Activated CD8-positive, alpha-beta T cell treated with anti-CD3 and anti-CD28 coated beads for 36 hours (primary cell): Measurements from ENCODE around the gene ODAD2. TPM values are rescaled to one million over a fixed set of nuclear protein-coding genes. Genes with fewer than 3 reads are reported as not detected.

Experiments used
- ATAC-seq: fragments of 200-7000 bp; cut with Tn5 transposase; one replicate; pipeline ENCODE4 v1.10.0; 2021; ENCODE audit warnings: mild to moderate bottlenecking, moderate library complexity
- CTCF ChIA-PET: fragments of 350-600 bp; sonication (Branson Sonifier 250); formaldehyde crosslinking; loops from one replicate; lab custom pipeline; 2021; ENCODE audit warnings: antibody characterized with exemption; lab: Charles Lee
- POLR2A ChIA-PET: fragments of 350-600 bp; sonication (Branson Sonifier 250); formaldehyde crosslinking; loops from one replicate; lab custom pipeline; 2021; ENCODE audit warnings: antibody characterized with exemption; lab: Charles Lee
- DNase-seq: peaks from one replicate; pipeline ENCODE4 v3.0.0-alpha.2; 2020
- H3K27ac Mint-ChIP-seq: one replicate; pipeline ENCODE4 v1.8.0; 2021; ENCODE audit warnings: mild to moderate bottlenecking, mixed read lengths
- H3K27me3 Mint-ChIP-seq: one replicate; pipeline ENCODE4 v1.8.0; 2021; ENCODE audit warnings: mixed read lengths
- H3K36me3 Mint-ChIP-seq: one replicate; pipeline ENCODE4 v1.8.0; 2021; ENCODE audit warnings: low read depth, mixed read lengths
- H3K4me1 Mint-ChIP-seq: one replicate; pipeline ENCODE4 v1.8.0; 2021; ENCODE audit warnings: low read depth, mixed read lengths
- H3K4me3 Mint-ChIP-seq: one replicate; pipeline ENCODE4 v1.8.0; 2021; ENCODE audit warnings: mild to moderate bottlenecking, moderate library complexity, mixed read lengths
- H3K9me3 Mint-ChIP-seq: one replicate; pipeline ENCODE4 v1.8.0; 2021; ENCODE audit warnings: mixed read lengths
- intact Hi-C: fragments of 100-400 bp; cut with micrococcal nuclease; formaldehyde crosslinking; loops from one replicate; pipeline ENCODE4 v1.10.0; 2022
- total RNA-seq, 2 experiments: library from RNA; stranded (reverse); gene quantifications; one replicate each; pipeline ENCODE4 v1.2.3, GENCODE V29; 2021
- TF ChIP-seq, protein P1 (sequence below): fragments of 200-600 bp; IDR thresholded peaks from one replicate; pipeline ENCODE4 v1.8.0; 2022; ENCODE audit warnings: antibody characterized with exemption, mild to moderate bottlenecking

The ODAD2 gene
- total RNA-seq, 2 experiments from 2014 or later = 0.40 to 0.88 TPM

DNA sequence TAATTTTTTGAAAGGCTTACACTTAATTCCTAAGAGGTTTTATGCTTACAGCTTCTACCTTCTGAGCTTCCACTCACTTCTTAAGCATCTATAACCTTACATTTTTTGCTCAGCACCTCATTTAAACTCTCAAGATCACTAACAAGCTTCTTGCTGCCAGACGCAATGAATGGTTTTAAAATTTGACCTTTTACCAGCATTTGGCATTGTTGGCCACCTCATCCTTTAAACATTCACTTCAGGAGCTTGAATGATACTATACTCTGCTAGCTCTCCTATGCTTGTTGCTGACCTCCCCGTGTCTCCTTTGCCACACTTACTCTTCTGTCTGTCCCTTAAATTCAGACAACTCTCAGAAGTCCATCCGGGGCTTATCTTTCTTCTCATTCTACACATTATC lies 37.7 kb upstream of the ODAD2 start:
- ATAC-seq = no peak
- CTCF ChIA-PET = no interaction called here
- Mint-ChIP-seq H3K9me3 (peaks cover 2% of the 10 kb centered on the region), H3K4me1 (no peaks in the 10 kb centered on the region), H3K4me3 (no peak overlapping the region), H3K27ac (no peak overlapping the region), H3K27me3 (peaks cover 10% of the 10 kb centered on the region), H3K36me3 (no peaks in the 10 kb centered on the region)
- POLR2A ChIA-PET = no interaction called here
- no peak for DNase-seq
- TF ChIP-seq, protein P1, sequence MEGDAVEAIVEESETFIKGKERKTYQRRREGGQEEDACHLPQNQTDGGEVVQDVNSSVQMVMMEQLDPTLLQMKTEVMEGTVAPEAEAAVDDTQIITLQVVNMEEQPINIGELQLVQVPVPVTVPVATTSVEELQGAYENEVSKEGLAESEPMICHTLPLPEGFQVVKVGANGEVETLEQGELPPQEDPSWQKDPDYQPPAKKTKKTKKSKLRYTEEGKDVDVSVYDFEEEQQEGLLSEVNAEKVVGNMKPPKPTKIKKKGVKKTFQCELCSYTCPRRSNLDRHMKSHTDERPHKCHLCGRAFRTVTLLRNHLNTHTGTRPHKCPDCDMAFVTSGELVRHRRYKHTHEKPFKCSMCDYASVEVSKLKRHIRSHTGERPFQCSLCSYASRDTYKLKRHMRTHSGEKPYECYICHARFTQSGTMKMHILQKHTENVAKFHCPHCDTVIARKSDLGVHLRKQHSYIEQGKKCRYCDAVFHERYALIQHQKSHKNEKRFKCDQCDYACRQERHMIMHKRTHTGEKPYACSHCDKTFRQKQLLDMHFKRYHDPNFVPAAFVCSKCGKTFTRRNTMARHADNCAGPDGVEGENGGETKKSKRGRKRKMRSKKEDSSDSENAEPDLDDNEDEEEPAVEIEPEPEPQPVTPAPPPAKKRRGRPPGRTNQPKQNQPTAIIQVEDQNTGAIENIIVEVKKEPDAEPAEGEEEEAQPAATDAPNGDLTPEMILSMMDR = no peak
- intact Hi-C loops = no loop called here

- Mint-ChIP-seq H3K4me3 (no peak overlapping the region), H3K27ac (no peak overlapping the region), H3K27me3 (peaks cover 9% of the 10 kb centered on the region), H3K4me1 (no peaks in the 10 kb centered on the region), H3K9me3 (no peaks in the 10 kb centered on the region), H3K36me3 (no peaks in the 10 kb centered on the region)
- no peak for ATAC-seq
- TF ChIP-seq, protein P1 = no peak
- intact Hi-C loops = no loop called here
- POLR2A ChIA-PET = interaction anchor here (0.6 kb wide), 1 partner anchor 280 kb away, joined by 3 read pairs; no protein-coding TSS in a partner anchor
- no peak for DNase-seq
- CTCF ChIA-PET = interaction anchor here (1.3 kb wide), 1 partner anchor 372 kb away, joined by 3 read pairs; no protein-coding TSS in a partner anchor
Measured at GRCh38 chr10:28020993-28021982, 22.4 kb upstream of the ODAD2 start.

DNA sequence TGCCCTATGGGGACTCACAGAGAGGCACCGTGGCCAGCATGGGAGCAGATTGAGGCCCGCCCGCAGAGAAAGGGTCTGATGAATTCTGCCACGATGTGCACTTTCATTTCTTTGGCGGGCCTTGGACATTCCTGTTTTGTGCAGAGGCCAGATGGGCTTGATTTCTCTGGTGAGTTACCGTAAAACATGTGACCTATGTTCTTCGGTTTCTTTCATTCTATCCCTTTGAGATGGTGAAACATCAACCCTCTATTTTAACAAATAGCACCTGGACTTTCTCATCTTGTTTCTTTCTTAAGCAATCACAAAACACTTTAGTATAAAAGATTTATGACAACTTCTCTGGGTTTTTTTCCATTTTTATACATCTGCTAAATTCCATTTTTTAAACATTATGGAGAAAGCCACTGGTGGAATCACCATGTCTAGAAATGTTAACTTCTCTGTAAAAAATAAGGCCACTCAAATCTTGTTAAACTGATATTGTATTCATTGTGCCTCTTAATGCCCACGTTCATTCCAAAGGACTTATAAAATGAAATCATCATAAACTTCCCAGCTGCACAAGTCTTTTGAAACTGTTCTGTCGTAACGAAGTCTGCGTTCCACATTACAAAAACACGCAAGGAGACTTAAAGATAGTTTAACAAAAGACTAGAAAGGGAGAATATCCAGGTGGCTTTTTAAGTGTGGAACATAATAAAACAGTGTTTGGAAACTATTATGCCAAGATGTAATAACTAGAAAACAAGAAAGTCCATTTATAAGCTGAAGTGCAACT lies 21.4 kb upstream of the ODAD2 start:
- peaks cover 10% of the 10 kb centered on the region for H3K27me3 Mint-ChIP-seq
- H3K4me1 Mint-ChIP-seq = no peaks in the 10 kb centered on the region
- no peak overlapping the region for H3K27ac Mint-ChIP-seq
- ChIA-PET POLR2A (interaction anchor here (0.6 kb wide), 1 partner anchor 346 kb away, joined by 3 read pairs; no protein-coding TSS in a partner anchor), CTCF (interaction anchor here (1.3 kb wide), 1 partner anchor 373 kb away, joined by 3 read pairs; no protein-coding TSS in a partner anchor)
- H3K4me3 Mint-ChIP-seq = no peak overlapping the region
- H3K9me3 Mint-ChIP-seq = no peaks in the 10 kb centered on the region
- DNase-seq (no peak), ATAC-seq (no peak)
- intact Hi-C loops = no loop called here
- TF ChIP-seq, protein P1 = no peak
- no peaks in the 10 kb centered on the region for H3K36me3 Mint-ChIP-seq

GRCh38 chr10:28014651-28015050 lies 15.8 kb upstream of the ODAD2 start:
- H3K9me3 Mint-ChIP-seq = peaks cover 3% of the 10 kb centered on the region
- H3K36me3 Mint-ChIP-seq = no peaks in the 10 kb centered on the region
- ChIA-PET POLR2A (no interaction called here), CTCF (no interaction called here)
- H3K27ac Mint-ChIP-seq = no peak overlapping the region
- intact Hi-C loops = loop anchor here (5.0 kb wide), 1 partner anchor 163 kb away; no protein-coding TSS in a partner anchor
- no peak for DNase-seq
- TF ChIP-seq, protein P1 = no peak
- H3K27me3 Mint-ChIP-seq = peaks cover 22% of the 10 kb centered on the region
- ATAC-seq = peak; percentile 69
- peaks cover 10% of the 10 kb centered on the region for H3K4me1 Mint-ChIP-seq
- H3K4me3 Mint-ChIP-seq = no peak overlapping the region
